Mesodermal cell (in vitro differentiated cells): Measurements from ENCODE around the gene ABCC2.

Source experiments
- H3K27ac ChIP-seq: 2 replicates; pipeline ENCODE4 v1.7.0; 2013; ENCODE audit warnings: mild to moderate bottlenecking, low read depth, low read length, moderate library complexity; ENCODE audit not compliant: severe bottlenecking
- H3K36me3 ChIP-seq: 2 replicates; pipeline ENCODE4 v1.7.1; 2013; ENCODE audit warnings: mild to moderate bottlenecking, low read length, moderate library complexity; ENCODE audit not compliant: control insufficient read depth, insufficient read depth
- H3K4me1 ChIP-seq: one replicate; pipeline ENCODE4 v1.7.1; 2013; ENCODE audit warnings: mild to moderate bottlenecking, low read length; ENCODE audit not compliant: insufficient read depth, control insufficient read depth, poor library complexity, severe bottlenecking
- H3K4me3 ChIP-seq: 2 replicates; pipeline ENCODE4 v1.7.0; 2013; ENCODE audit warnings: low read length, control low read depth, mild to moderate bottlenecking; ENCODE audit not compliant: insufficient read depth, poor library complexity, severe bottlenecking; ENCODE audit errors: extremely low read depth
- H3K9me3 ChIP-seq: 2 replicates; pipeline ENCODE4 v1.7.1; 2013; ENCODE audit warnings: mild to moderate bottlenecking, low read length, moderate library complexity; ENCODE audit not compliant: control insufficient read depth
- whole genome bisulfite sequencing, 2 experiments: methylation state at CpG; one replicate each; pipeline ENCODE4 v1.1.5; 2013; ENCODE audit warnings: missing lambda C conversion rate in 2 of 2; ENCODE audit not compliant: insufficient coverage in 2 of 2; 5-methylcytosine and 5-hydroxymethylcytosine counted together

The ABCC2 gene

GRCh38 chr10:99808270-99808669, 25.8 kb downstream of the ABCC2 start:
- H3K4me1 ChIP-seq, result no peaks in the 10 kb centered on the region
- H3K36me3 ChIP-seq, result no peaks in the 10 kb centered on the region
- H3K27ac ChIP-seq, result no peak overlapping the region
- H3K9me3 ChIP-seq, result no peaks in the 10 kb centered on the region
- no peak overlapping the region for H3K4me3 ChIP-seq

- H3K4me1 ChIP-seq, result no peaks in the 10 kb centered on the region
- no peak overlapping the region for H3K4me3 ChIP-seq
- H3K36me3 ChIP-seq, result no peaks in the 10 kb centered on the region
- H3K9me3 ChIP-seq, result no peaks in the 10 kb centered on the region
- no peak overlapping the region for H3K27ac ChIP-seq
- 100% methylated on average over 1 of the region's 2 CpGs; no CpG with 5 or more reads in 1 of the 2 experiments for WGBS, 2 experiments
Measured at GRCh38 chr10:99809481-99809880, 27.0 kb downstream of the ABCC2 start.

GRCh38 chr10:99809931-99810615, 27.6 kb downstream of the ABCC2 start:
- Histone ChIP-seq H3K36me3 (no peaks in the 10 kb centered on the region), H3K4me1 (no peaks in the 10 kb centered on the region), H3K4me3 (no peak overlapping the region), H3K27ac (no peak overlapping the region), H3K9me3 (no peaks in the 10 kb centered on the region)
- WGBS, 2 experiments, result 86 to 94% methylated on average over 6 to 7 of the region's 7 CpGs

GRCh38 chr10:99812177-99812576, 29.7 kb downstream of the ABCC2 start:
- H3K9me3 ChIP-seq, result no peaks in the 10 kb centered on the region
- H3K36me3 ChIP-seq, result no peaks in the 10 kb centered on the region
- no peak overlapping the region for H3K27ac ChIP-seq
- H3K4me3 ChIP-seq, result no peak overlapping the region
- no peaks in the 10 kb centered on the region for H3K4me1 ChIP-seq
- 86 to 93% methylated on average over 1 to 2 of the region's 2 CpGs for WGBS, 2 experiments

- H3K9me3 ChIP-seq, result no peaks in the 10 kb centered on the region
- H3K4me3 ChIP-seq, result no peak overlapping the region
- no peaks in the 10 kb centered on the region for H3K36me3 ChIP-seq
- H3K4me1 ChIP-seq, result no peaks in the 10 kb centered on the region
- WGBS, 2 experiments, result no CpG with 5 or more reads among the region's 8 CpGs
- no peak overlapping the region for H3K27ac ChIP-seq
Measured at GRCh38 chr10:99814143-99814542, 31.7 kb downstream of the ABCC2 start.

GRCh38 chr10:99815621-99816020, 33.2 kb downstream of the ABCC2 start:
- H3K4me3 ChIP-seq, result no peak overlapping the region
- no peaks in the 10 kb centered on the region for H3K9me3 ChIP-seq
- H3K27ac ChIP-seq, result no peak overlapping the region
- no peaks in the 10 kb centered on the region for H3K36me3 ChIP-seq
- WGBS, 2 experiments, result 100% methylated on average over 1 of the region's 2 CpGs
- H3K4me1 ChIP-seq, result no peaks in the 10 kb centered on the region

- Histone ChIP-seq H3K4me1 (peaks cover 11% of the 10 kb centered on the region), H3K4me3 (no peak overlapping the region), H3K9me3 (peaks cover 10% of the 10 kb centered on the region), H3K36me3 (no peaks in the 10 kb centered on the region), H3K27ac (no peak overlapping the region)
- 94 to 100% methylated on average over 1 to 2 of the region's 3 CpGs for WGBS, 2 experiments
Measured at GRCh38 chr10:99827936-99828335, 45.5 kb downstream of the ABCC2 start.

- Histone ChIP-seq H3K36me3 (no peaks in the 10 kb centered on the region), H3K4me1 (peaks cover 16% of the 10 kb centered on the region), H3K27ac (no peak overlapping the region), H3K4me3 (no peak overlapping the region), H3K9me3 (peaks cover 10% of the 10 kb centered on the region)
- WGBS, 2 experiments, result 100% methylated on average over 2 of the region's 2 CpGs; no CpG with 5 or more reads in 1 of the 2 experiments
Measured at GRCh38 chr10:99828464-99828863, 46.0 kb downstream of the ABCC2 start.

- WGBS, 2 experiments, result 71 to 85% methylated on average over 1 of the region's 2 CpGs
- Histone ChIP-seq H3K4me1 (peaks cover 32% of the 10 kb centered on the region), H3K9me3 (peaks cover 10% of the 10 kb centered on the region), H3K27ac (no peak overlapping the region), H3K4me3 (no peak overlapping the region), H3K36me3 (no peaks in the 10 kb centered on the region)
Measured at GRCh38 chr10:99832439-99832838, 50.0 kb downstream of the ABCC2 start.

GRCh38 chr10:99834410-99834809, 52.0 kb downstream of the ABCC2 start:
- no peak overlapping the region for H3K27ac ChIP-seq
- H3K9me3 ChIP-seq, result no peaks in the 10 kb centered on the region
- 95 to 96% methylated on average over 3 of the region's 4 CpGs for WGBS, 2 experiments
- H3K4me1 ChIP-seq, result peaks cover 32% of the 10 kb centered on the region
- H3K36me3 ChIP-seq, result no peaks in the 10 kb centered on the region
- no peak overlapping the region for H3K4me3 ChIP-seq

- WGBS, 2 experiments, result 88 to 97% methylated on average over 7 of the region's 8 CpGs
- Histone ChIP-seq H3K27ac (no peak overlapping the region), H3K4me1 (peaks cover 32% of the 10 kb centered on the region), H3K9me3 (no peaks in the 10 kb centered on the region), H3K4me3 (no peak overlapping the region), H3K36me3 (no peaks in the 10 kb centered on the region)
Measured at GRCh38 chr10:99835947-99836346, 53.5 kb downstream of the ABCC2 start.
